Stimulated activated CD8-positive, alpha-beta memory T cell treated with anti-CD3 and anti-CD28 coated beads, Interleukin-15, amount 100 ng/mL, for 48 hours (primary cell): Measurements from ENCODE around the gene TAS2R10.
"Not testable (repeated sequence)": the region's sequence is repeated elsewhere in the genome, so short reads cannot be mapped to it uniquely, and the experiment has no call there.

Experiments
- DNase-seq, 2 donors: peaks; one replicate each; pipeline ENCODE4 v3.0.0-alpha.2; 2020; ENCODE audit warnings: low read depth in 2 of 2

Gene TAS2R10, protein sequence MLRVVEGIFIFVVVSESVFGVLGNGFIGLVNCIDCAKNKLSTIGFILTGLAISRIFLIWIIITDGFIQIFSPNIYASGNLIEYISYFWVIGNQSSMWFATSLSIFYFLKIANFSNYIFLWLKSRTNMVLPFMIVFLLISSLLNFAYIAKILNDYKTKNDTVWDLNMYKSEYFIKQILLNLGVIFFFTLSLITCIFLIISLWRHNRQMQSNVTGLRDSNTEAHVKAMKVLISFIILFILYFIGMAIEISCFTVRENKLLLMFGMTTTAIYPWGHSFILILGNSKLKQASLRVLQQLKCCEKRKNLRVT

DNA sequence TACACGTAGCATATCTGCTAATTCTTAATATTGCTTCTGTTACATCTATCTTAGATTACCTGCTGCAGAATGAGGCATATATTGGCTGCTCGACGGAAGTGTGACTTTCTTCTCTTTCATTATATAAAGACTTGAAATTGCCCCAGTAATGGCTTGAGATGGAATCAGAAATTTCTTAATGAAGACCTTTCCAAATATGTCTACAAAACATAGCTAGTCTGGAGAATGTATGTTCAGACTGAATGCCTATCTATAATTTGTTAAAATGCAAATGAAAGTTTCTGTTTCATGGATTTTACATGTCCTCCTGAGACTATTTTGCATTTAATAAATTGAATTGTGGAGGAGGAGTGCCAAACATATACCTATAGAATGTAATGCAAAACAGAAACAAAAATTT, at the start of gene TAS2R10:
TAS2R10 (minus strand) TSS at position 101 of the 400 bp plus-strand sequence; CDS start at position 12, 89 bp downstream.
- DNase-seq, result no peak

DNA sequence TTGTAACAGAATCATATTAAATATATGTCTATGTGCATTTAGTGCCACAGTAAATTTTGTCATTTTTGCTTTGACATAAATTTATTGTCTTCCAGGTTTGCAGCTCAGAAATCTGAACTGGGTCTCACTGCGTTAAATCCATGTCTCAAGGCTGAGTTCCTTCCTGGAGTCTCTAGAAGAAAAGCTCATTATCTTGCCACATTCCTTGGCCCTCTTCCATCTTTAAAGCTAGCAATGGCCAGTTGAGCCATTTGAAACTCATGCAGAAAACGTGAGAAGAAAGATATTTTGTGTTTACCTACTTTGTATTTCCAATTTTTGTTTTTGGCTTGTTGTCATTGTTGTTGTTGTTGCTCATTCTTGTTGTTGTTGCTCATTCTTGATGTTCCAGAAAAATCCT, 47.2 kb upstream of the TAS2R10 start:
- DNase-seq, result no peak

DNA sequence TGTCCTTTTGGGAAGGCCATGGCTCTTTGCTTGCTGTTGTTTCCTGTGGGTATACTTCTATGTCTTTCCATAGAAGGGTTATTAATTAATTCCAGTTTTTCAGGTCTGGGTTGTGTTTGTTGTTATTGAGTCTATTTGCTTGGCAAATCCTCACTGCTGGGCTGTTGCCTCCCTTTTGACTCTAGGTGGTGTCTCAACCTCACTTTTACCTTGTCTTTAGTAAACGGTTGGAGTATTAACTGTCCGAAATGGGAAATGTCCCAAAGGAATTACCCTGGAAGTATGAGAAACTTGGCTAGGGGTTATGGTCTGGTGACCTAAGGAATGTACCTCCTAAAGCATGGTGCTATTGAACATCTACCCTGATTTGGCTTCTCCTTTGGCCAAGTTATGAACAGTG, 41.2 kb upstream of the TAS2R10 start:
- DNase-seq, result no peak

DNA sequence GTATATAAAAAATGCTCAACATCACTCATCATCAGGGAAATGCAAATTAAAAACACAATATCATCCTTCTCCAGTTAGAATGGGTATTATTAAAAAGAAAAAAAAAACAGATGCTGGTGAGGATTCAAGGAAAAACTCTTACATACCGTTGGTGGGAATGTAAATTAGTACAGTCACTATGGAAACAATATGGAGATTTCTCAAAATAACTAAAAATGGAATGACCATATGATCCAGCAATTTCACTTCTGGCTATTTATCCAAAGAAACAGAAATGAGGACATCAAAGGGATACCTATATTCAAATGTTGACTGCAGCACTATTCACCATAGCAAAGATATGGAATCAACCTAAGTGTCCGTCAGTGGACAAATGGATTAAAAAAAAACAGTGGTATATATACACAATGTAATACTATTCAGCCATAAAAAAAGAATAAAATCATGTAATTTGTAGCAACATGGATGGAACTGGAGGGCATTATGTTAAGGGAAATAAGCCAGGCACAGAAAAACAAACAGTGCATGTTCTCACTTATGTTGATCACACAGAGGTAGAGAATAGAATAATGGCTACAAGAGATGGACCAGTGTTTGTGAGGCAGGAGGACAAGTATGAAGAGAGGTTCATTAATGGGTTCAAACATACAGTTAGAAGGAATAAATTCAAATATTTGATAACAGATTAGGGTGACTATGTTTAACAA, 37.5 kb upstream of the TAS2R10 start:
- no peak for DNase-seq

DNA sequence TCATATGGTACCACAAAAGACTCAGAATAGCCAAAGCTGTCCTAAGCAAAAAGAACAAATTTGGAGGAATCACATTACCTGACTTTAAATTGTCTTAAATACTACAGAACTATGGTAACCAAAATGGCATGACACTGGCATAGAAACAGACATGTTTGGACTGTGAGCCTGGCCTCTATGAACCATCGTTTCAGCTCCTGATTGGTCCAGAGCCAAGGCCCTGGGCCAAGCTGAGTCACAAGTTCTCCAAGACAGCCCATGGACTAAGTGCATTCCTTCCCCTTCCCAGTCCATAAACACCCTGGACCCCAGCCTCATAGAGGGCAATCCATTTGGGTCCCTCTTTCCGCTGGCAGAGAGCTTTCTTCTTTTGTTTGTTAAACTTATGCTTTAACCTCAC, 35.2 kb upstream of the TAS2R10 start:
- DNase-seq, result no peak

DNA sequence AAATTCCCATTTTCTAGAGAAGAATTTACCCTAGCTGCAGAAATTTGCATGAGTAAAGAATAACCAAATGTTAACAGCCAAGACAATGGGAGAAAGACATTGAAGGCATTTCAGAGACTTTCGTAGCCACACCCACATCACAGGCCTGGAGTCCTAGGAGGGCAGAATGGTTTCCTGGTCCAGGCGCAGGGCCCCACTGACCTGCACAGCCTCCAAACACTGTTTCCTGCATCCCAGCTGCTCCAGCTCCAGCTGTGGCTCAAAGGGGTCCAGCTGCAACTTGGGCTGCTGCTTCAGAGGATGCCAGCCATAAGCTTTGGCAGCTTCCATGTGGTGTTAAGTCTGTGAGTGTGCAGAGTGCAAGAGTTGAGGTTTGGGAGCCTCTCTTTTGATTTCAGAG, 29.6 kb upstream of the TAS2R10 start:
- no peak for DNase-seq

DNA sequence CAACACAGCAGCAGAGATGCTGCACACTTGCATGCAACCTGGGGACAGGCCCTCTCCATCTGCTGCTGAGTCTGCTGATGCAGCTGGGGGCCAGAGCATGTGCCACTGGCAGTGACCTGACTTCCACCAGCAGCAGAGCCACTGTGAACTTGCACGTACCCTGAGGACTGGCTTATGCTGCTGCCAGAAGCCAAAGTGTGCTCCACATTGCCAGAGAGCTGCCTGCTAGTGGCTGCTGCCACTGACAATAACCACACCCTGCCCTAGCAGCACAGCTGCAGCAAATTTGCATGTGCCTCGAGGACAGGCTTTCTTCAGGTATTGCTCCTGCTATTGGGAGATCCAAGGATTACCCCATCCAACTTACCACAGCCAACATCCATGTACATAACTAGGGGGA, 27.6 kb upstream of the TAS2R10 start:
- no peak for DNase-seq

DNA sequence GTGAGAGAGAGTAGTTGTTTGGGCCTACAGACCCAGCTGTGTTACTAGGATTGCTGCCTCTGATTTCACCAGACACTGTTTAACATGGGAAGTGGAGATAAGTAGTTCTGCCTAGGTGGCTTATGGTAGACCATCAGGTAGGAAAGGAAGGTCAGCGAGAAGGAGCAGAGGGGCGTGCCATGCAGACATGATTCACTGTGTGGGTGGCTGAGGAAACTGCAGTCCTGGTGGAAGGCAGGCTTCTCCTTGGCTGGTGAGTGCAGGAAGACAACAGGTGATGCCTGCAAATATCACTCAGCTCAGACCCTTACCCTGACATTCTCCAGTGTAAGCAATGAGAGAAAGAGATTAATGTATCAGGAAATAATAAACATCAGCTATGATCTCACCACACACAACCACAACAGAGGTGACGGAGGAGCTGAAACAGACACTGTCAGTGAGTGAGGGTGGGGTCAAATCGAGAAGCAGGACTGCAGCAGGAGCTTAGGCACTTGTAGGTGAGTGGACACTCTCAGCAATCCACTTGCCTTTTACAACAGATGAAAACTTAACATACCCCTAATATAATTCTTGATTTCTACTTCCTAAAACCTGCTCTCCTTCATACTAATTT, 25.2 kb upstream of the TAS2R10 start:
- no peak for DNase-seq

DNA sequence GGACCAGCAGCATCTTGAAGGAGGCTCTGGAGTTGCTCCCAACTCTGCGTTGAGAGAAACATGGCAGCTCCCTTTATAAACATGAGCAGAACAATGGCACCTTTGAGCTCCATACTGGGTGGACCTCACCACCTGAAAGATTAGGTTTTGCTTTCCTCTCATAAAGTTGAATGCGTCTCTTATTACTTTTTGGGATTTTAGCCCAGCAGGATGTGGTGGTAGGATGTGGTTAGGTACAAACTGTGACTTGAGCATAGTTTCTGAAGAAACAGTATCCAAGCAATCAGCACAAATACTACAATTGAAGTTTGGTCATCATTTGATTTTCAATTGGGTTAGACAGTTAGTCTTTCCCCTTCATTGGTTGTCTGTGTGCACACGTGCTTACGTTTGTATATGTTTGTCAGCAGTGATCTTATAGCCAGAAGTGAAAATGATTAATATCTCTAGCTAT, 23.3 kb upstream of the TAS2R10 start, which contains the start of gene PRR4:
PRR4 (minus strand) TSS at position 51 of the 454 bp plus-strand sequence; CDS start at position 13, 38 bp downstream.
- DNase-seq, result no peak

DNA sequence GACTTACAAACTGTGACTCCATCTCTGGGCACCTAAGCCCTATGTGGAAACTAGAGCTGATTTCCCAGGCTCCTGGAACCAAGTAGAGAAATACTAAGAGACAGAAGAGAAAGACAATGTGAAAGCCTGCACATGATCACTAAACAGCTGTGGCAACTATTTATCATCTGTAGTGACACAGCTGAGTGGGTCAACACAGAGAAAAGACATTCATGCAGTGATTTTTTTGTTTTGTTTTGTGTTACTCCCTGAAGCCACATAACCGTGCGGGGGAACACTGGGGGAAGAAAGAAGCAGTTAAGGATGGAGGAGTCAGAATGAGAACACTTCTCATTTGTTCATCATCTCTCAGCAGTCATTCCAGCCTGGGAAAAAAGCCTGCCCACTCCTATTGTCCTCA, 21.6 kb upstream of the TAS2R10 start:
- no peak for DNase-seq

DNA sequence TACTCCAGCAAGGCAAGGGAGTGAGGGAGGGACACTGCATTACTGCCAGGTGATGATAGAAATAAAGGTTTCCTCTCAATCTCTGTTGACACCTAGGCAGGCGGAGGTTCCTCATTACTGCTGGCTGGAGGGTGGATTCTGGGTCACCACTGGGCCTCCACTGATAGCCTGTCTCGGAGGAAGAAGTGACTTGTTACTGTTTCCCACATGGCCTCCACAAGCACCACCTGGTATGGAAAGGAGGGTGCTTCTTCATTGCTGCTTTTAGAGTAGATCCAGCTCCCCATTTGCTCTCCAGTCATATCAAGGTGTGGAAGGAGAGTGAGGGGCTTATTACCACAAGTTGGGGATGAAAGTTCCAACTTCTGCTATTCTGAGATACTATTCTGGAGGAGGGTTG, 16.7 kb upstream of the TAS2R10 start:
- DNase-seq, result no peak

DNA sequence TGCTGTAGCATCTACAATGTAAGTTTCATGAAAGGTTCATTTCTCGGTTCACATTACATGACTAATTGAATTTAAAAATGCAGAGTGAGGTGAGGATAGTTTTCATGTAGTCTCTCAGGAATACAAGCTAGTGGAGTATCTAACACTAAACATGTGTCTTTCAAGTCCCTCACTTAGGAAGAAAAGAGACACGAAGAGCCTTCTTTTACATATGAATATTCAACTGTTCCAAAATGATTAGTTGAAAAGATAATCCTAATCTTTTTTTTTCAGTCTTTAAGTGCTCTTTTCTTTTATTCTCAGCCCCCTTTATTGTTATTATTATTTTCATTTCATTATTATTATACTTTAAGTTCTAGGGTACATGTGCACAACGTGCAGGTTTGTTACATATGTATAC, 12.3 kb upstream of the TAS2R10 start:
- DNase-seq, result no peak

DNA sequence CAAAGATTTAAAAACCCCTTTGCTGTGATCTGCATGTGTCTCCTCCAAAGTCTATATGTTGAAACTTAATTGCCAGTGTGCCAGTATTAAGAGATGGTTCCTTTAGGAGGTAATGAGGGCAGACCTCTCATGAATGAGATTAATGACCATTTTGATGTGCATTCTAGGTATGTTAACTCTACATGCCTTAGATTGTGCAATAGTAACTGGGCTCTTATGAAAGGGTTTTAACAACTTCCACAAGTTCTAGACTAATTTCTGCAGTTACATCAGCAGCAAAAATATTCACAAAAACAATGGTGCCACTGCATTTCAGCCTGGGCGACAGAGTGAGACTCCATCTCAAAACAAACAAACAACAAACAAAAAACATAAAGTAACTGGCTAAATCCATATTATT, 3.8 kb upstream of the TAS2R10 start:
- no peak for DNase-seq

DNA sequence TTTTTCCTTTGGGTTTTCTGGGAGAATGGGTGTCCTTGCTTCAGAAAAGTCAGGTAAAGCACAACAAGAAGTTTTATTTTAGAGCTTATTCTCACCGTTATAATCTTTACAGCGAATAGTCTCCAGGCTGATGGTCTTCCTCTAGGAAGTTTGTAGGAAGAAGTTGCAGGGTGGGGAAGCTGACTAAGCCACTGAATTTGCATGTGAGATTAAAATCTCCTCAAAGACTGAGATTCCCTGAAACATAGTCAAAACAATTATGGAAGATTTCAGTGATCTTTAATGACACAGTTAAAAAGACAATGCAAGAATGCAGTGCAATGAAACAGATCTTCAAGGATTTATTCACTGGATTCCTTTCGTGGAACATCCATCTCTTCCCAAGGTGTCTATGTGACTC, 1.2 kb downstream of the TAS2R10 start:
- DNase-seq, result no peak

DNA sequence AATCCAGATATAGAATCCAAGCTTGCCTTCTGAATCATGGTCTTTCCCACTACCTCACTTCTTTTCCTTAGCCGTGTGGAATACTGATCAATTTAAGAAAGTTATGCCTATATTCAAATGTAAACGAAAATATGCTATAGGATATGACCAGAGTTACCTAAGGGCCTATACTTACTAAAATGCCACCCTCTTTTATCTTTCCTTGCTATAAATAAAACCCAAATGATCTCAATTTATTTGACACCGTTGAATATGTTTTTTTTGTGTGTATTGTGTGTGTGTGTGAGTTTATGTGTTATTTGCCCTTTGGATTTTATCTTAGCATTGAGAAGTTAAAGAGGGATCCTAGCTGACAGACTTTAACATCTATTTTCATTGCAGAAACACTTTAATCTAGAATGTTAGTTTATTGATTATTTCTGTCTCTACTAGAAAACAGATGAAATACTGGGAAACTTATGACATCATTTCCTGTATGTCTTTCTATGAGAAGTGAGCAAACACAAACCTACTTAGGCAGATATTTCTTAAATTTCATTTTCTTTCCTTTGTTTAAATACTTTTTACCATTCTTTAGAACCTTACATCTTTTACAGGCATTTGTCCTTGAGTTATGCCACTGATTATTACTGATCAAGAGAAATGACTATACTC, 14.1 kb downstream of the TAS2R10 start:
- DNase-seq, result no peak

DNA sequence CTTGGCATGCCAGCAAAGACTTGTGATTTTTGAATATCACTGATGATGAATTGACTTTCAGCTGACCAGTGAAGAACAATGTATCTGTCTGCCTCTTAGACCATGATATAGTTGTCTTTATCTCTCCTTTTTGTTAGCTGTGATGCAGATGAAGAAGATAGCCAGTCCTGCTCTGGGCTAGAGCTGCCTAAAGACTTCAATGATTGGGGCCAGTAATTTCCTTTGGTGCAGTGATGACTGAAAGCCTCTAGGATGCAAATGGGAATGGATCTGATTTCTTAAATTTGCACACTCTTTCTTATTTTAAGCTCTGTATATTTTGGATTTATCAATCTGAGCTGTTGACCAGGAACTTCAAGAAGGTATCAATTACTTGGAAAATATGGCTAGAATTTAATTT, 16.1 kb downstream of the TAS2R10 start, which contains the start of gene TAS2R9:
TAS2R9 (minus strand) TSS at position 101 of the 400 bp plus-strand sequence; CDS start at position 8, 93 bp downstream.
- DNase-seq, result no peak

DNA sequence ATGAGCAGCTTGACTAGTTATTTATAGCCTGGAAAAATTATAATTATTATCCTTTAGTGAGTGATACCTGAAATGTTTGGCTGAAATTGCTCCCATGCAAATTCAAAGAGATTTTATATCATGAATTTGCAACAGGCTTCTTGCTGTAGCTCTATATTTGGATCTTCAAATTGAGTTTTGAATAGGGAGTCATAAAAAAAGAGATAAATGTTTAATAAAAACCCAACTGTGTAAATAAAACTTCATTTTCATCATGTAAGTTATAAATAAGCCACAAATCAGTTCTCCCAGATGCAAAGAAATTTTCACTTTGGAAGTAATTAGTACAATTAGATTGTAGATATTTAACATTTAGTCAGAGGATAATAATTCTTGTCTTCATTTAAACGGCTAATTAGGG, 19.0 kb downstream of the TAS2R10 start, which contains the start of gene TAS2R8:
TAS2R8 (minus strand) TSS at position 101 of the 400 bp plus-strand sequence. CDS start 306 bp downstream, outside the sequence.
- DNase-seq, result no peak

DNA sequence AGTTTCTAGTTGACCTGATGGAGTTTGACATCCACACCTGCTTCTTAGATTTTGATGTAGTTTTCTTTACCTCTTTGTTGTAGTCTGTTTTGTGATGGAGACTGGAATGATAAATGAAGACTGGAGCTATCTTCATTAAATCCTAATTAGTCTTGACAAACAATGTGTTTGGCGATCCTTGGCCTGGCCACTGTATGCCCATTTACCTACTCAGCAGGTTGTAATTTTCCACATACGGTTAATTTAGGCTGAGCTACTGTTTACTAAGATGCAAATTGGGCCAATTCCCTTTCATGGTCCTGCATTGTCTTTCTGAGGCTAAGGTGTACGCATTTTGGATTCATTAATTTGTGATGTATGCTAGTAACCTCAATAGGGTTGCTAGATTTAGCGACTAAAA, 23.6 kb downstream of the TAS2R10 start, which contains the start of gene TAS2R7:
TAS2R7 (minus strand) TSS at position 41 of the 400 bp plus-strand sequence. CDS start 57 bp downstream, outside the sequence.
- no peak for DNase-seq

DNA sequence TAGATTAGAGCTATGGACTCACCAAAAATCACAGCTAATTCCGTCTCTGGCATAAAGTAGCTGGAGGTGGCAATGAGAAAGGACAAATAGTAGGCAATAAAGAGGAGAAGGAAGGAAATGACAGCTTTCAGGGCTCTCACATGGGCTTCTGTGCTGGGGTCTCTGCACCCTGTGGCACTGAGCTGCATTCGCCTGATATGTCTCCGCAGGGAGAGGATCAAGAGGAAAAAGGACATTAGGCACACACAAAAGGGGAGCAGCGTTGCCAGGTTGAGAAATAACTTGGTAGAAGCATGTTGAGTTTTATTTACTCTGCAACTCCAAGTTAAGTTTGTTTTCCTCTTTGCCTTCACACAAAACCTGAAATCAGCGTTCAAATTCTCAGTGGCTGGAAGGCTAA, 24.4 kb downstream of the TAS2R10 start:
- DNase-seq, result no peak

DNA sequence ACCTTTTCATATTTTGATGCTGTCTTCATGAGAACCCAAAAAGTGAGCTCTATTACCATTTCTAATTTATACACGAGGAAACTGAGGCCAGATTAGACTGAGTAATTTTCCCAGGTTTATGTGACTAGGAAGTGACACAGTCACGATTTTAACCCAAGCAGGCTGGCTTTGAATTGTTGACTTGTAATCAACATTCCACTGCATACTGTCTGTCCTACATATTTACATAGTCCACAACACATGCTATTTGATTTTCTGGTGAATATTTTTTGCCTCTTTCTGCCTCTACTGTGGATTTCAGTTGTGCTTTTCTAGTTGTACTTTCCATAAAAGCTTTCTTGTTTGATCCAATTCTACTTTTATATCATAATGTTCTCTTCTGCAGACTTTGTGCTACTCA, 31.9 kb downstream of the TAS2R10 start:
- DNase-seq, result no peak

DNA sequence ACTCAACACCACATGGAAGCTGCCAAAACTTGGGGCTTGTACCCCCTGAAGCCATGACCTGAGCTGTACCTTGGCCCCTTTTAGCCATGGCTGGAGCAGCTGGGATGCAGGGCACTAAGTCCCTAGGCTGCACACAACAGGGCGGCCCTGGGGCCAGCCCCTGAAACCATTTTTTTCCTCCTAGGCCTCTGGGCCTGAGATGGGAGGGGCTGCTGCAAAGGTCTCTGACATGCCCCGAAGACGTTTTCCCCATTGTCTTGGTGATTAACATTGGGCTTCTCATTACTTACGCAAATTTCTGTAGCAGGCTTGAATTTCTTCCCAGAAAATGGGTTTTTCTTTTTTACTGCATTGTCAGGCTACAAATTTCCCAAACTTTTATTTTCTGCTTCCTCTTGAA, 34.4 kb downstream of the TAS2R10 start:
- not testable (repeated sequence) for DNase-seq

DNA sequence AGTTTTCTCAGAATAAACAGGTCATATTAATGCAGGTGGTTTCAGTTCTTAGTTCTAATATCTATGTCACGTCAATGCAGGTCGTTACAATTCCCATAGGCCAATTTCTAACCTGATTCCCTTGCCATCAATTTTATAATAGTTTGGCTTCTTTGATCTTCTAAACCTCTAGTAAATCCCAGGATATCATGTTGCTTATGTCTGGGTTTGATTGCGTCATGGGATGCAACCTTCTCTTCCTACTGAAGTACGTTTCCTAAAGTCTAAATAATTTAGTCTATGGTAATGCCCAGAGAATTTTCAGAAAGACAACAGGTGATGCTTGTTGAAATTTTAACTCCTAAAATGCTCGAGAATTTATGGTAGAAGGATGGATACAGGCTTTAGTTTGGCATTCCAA, 42.9 kb downstream of the TAS2R10 start:
- no peak for DNase-seq
